ENCODE measurements around the gene TRIP10.

GRCh38 chr19:6707658-6708018 lies 31.8 kb upstream of the TRIP10 start:
- TF ChIP-seq CTCF (conservative IDR thresholded peaks at IDR 0.05 in 1 of 2, IDR thresholded peaks at IDR 0.05 in 1 of 2; ENCODE audit: extremely low read depth in 1 of 2, insufficient read depth in 1 of 2, low read depth in 1 of 2, low read length in 2 of 2) = no peak
- TF ChIP-seq EZH2 (IDR thresholded peaks at IDR 0.05; ENCODE audit: borderline replicate concordance, low read length) = no peak
